ENCODE measurements around the gene PRG2.
"Not testable (repeated sequence)": the region's sequence is repeated elsewhere in the genome, so short reads cannot be mapped to it uniquely, and the experiment has no call there.

Gene PRG2

DNA sequence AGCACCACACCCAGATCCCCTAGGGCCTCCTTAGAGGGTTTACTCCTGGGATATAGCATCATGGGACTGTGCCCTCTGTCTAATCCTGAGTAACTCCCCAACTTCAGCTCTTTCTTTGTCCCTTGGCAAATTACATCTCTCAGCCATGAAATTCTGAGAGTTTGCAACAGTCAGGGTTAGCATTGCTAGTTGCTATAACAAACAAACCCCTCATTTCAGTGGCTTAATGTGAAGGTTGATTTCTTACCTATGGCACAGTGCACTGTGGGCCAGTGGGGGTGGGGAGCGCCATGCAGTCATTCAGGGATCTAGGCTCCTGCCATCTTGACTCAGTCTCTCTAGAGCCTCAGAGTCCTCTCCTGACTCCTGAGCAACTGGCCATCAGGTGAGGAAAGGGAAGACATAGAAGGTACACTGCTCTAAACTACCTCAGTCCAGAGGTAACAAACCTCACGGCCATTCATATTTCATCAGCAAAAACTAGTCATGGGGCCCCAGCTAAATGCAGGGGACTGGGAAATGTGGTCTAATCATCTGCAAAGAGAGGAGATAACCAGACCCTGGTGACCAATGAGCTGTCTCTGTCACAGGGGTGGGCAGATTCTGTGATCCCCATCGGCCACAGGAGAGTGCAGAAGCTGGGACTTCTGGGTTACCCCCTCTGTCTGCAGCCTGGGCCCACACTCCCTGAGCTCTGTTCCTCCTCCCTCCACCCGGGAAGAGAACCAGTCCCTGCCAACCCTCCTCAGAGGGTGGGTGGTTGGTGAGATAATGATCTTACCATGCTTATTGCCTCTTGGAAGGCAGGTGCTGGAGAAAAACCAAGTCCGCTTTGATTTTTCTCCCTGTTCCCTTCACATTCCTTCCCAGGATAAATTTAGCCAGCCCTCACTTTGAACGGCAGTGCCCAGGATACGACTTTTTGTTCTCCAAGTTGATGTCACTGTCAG lies 27.0 kb downstream of the PRG2 start:
- no peak for DNase-seq

- DNase-seq = no peak
Observed at GRCh38 chr11:57361926-57362325, 28.5 kb downstream of the PRG2 start.

GRCh38 chr11:57361420-57361819 lies 29.0 kb downstream of the PRG2 start:
- DNase-seq = not testable (repeated sequence)

DNA sequence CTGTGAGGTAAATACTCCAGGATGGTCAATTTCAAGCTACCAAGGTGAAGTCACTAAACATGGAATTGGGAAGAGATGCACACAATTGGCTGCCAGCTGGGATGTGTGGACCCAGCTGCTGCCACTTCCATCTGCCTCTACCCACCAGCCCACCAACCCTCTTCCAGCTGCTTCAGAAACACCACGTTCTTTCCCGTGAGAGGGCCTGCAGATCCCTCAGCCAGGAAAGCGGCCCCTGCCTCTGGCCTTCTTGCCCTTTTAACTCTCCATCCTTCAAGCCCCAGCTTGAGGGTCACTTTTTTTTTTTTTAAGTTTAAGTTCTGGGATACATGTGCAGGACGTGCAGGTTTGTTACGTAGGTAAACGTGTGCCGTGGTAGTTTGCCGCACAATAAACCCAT lies 29.5 kb downstream of the PRG2 start:
- DNase-seq = no peak

DNA sequence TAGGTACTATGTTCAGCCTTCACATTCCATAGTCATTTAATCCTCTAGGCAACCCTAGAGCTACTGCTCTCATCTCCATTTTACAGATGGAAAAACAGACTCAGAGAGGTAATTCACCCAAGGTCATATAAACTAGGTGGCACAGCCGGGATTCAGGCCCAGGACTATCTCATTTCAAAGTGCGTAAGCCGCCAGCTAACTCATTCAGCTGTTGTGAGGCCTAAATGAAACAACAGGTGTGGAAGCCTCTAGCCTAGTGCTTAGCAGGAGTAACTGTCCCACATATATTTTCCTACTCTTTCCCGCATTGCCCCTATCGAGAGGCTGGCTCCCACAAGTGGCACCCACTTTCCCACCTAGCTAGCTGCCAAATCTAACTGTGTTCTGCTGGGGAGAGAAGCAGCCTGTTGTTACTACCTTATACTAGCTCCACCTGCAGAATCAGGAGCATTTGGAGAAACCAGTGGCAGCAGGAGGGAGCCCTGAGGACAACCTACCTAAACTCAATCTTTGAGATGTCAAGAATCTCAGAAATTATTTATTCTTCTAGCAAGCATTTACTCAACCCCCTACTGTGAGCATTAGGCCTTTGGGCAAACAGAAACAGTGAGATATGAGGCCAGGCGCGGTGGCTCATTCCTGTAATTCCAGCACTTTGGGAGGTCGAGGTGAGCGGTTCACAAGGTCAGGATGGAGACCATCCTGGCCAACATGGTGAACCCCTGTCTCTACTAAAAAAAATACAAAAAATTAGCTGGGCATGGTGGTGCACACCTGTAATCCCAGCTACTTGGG lies 30.4 kb downstream of the PRG2 start:
- DNase-seq = no peak

GRCh38 chr11:57359396-57359795 lies 31.1 kb downstream of the PRG2 start:
- no peak for DNase-seq

- no peak for DNase-seq
Observed at GRCh38 chr11:57358991-57359390, 31.5 kb downstream of the PRG2 start.

DNA sequence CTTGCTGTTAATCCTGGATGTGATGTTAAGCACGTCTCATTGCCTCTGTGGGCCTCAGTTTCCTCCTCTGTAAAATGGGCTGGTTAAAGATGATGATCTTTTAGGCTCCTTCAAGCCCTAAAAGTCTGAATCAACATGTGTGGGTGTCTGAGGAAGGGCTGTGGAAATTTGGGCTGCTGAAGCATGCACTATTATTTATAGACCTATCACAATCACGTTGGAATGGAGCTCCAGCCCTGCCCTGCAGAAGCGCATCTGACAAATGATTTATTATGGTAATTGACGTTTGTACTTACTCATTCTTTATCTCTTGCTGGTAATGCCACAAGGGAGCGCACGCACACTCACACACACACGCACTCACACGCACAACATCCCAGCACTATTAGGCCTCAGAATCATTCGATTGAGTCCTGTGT lies 31.9 kb downstream of the PRG2 start:
- DNase-seq = no peak

DNA sequence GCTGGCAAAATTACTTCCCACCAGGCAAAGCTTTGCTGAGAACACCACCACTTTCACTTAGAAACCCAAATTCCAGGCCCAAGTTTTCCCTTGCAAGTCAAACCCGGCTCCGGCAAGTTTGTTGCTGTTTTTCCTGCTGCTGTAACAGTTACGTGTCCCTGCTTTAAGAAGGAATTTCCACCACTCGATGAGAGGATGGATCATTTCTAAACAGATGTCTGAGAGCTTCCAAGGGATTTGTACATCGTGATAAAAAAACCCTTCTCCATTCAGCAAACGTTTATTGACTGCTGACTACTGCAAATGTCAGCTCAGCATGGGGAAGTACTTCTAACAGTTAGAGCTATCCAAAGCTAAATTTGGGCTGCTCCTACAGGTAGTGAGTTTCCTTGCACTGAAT lies 32.6 kb downstream of the PRG2 start:
- no peak for DNase-seq

- DNase-seq = no peak
Observed at GRCh38 chr11:57357310-57357709, 33.1 kb downstream of the PRG2 start.

DNA sequence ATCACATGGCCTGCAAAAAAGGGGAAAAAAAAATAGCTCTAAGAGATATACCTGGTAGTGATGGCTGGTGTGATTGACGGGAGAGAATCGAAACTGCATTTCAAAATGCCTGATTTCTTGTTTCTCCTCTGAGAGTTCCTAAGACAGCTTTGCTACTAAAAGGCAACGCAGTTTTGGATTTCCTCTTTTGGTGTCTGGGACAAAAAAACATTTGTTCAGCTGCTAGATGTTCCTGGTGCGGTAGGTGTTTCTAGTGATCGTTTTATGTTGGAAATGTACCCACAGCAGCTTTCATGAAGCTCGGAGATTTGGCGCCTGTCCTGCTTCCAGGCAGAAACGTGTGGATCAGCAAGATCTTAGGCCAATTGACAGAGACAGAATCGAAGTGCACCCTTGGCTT lies 34.2 kb downstream of the PRG2 start:
- DNase-seq = no peak

DNA sequence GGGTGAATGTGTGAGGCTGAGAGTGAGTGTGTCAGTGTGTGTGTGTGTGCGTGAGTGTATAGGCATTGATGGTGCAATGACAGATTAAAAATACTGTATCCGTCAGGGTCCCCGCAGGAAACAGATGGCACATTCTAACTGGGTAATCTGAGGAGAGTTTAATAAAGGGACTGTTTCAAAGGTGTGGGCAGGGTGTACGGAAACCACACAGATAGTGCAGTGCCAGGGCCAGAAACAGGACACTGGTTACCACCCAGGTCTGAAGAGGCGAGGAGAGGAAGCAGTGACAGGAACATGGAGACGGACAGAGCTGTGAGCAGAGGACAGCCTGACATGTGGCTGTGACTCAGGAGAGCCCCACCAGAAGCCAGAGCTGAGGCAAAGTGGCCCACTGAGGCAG lies 35.8 kb downstream of the PRG2 start:
- no peak for DNase-seq

GRCh38 chr11:57353852-57354251 lies 36.6 kb downstream of the PRG2 start:
- DNase-seq = no peak

DNA sequence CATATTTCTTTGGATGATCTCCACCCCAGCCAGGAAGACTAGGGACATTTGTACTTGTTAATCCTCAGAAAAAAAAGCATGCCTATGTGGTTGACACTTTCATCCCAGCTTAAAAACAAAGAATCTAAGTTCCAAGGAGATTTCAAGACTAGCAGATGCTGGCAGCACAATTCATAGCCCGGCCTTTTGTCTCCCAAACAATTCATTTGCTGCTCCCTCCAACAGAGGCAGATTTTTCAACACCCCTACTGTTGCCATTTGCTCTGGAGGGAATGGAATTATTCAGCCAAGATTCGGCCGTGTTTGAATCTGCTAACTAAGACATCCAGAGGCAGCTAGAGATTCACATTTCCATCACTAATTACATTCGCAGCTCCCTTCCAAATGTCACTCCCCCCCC lies 37.0 kb downstream of the PRG2 start:
- no peak for DNase-seq

GRCh38 chr11:57353036-57353435 lies 37.4 kb downstream of the PRG2 start:
- DNase-seq = no peak

GRCh38 chr11:57349491-57350274 lies 40.8 kb downstream of the PRG2 start:
- DNase-seq = peak; percentile 5

- DNase-seq = no peak
Observed at GRCh38 chr11:57348636-57349313, 41.7 kb downstream of the PRG2 start.

- DNase-seq = no peak
Observed at GRCh38 chr11:57348052-57348451, 42.4 kb downstream of the PRG2 start.

- no peak for DNase-seq
Observed at GRCh38 chr11:57347336-57347735, 43.1 kb downstream of the PRG2 start.

- no peak for DNase-seq
Observed at GRCh38 chr11:57345555-57346211, 44.8 kb downstream of the PRG2 start.

DNA sequence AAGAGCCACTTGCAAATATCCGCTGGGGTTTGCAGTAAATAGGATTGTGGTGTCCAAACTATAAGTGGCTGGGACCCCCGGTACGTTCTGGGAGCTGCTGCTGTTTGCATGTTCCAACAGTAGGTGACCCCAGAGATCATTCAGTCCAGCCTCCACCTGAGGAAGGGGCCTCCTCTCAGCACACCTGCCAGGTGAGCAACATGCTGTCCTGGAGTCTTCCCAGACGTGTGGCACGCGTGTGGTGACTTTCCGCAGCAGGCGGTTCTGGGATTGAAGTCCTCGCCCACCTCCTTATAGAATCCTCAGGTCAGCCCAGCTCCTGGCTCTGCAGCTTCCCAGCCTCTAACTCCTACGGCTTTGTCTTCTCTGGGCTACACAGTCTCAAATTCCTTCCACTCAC lies 45.6 kb downstream of the PRG2 start:
- no peak for DNase-seq

- no peak for DNase-seq
Observed at GRCh38 chr11:57343825-57344224, 46.6 kb downstream of the PRG2 start.

All from NCI-H748 treated with DMSO at 0.1 percent for 48 hours (cell line).